ENCODE measurements around the gene PTPRT.

Gene PTPRT

GRCh38 chr20:42259389-42259788 is 930.3 kb downstream of the PTPRT start:
- TF ChIP-seq EGR1 (IDR thresholded peaks at IDR 0.05) (no peak), EP300 (IDR thresholded peaks at IDR 0.05; ENCODE audit: borderline replicate concordance) (no peak), MAX (IDR thresholded peaks at IDR 0.05) (no peak), NFIC (IDR thresholded peaks at IDR 0.05) (no peak), USF1 (IDR thresholded peaks at IDR 0.05) (no peak), YY1 (IDR thresholded peaks at IDR 0.05; ENCODE audit: low read depth) (no peak), ZBTB7A (IDR thresholded peaks at IDR 0.05; ENCODE audit: low read depth) (no peak), TEAD4 (IDR thresholded peaks at IDR 0.05) (no peak), RAD21 (IDR thresholded peaks at IDR 0.05; ENCODE audit: low read depth) (no peak), CEBPB (IDR thresholded peaks at IDR 0.05) (no peak), CREB1 (IDR thresholded peaks at IDR 0.05; ENCODE audit: low read depth) (no peak), REST (IDR thresholded peaks at IDR 0.05; ENCODE audit: low read depth) (no peak), FOXM1 (IDR thresholded peaks at IDR 0.05; ENCODE audit: borderline replicate concordance, low read depth) (no peak)

- TF ChIP-seq CEBPB (IDR thresholded peaks at IDR 0.05) (no peak), TCF12 (IDR thresholded peaks at IDR 0.05; ENCODE audit: low read depth) (no peak), EP300 (IDR thresholded peaks at IDR 0.05; ENCODE audit: borderline replicate concordance) (no peak), FOXM1 (IDR thresholded peaks at IDR 0.05; ENCODE audit: borderline replicate concordance, low read depth) (no peak), NFIC (IDR thresholded peaks at IDR 0.05) (no peak)
Measured at GRCh38 chr20:42258564-42259302, 931.0 kb downstream of the PTPRT start.

- no peak for TF ChIP-seq CEBPB (IDR thresholded peaks at IDR 0.05)
- TF ChIP-seq TEAD4 (IDR thresholded peaks at IDR 0.05) = no peak
- TF ChIP-seq RAD21 (IDR thresholded peaks at IDR 0.05; ENCODE audit: low read depth) = no peak
- no peak for TF ChIP-seq TCF12 (IDR thresholded peaks at IDR 0.05; ENCODE audit: low read depth)
- TF ChIP-seq EP300 (IDR thresholded peaks at IDR 0.05; ENCODE audit: borderline replicate concordance) = no peak
- TF ChIP-seq TAF1 (IDR thresholded peaks at IDR 0.05; ENCODE audit: low read depth) = no peak
- TF ChIP-seq NFIC (IDR thresholded peaks at IDR 0.05) = no peak
- TF ChIP-seq FOXM1 (IDR thresholded peaks at IDR 0.05; ENCODE audit: borderline replicate concordance, low read depth) = no peak
- no peak for TF ChIP-seq CREB1 (IDR thresholded peaks at IDR 0.05; ENCODE audit: low read depth)
- TF ChIP-seq USF1 (IDR thresholded peaks at IDR 0.05) = no peak
- no peak for TF ChIP-seq REST (IDR thresholded peaks at IDR 0.05; ENCODE audit: low read depth)
- no peak for TF ChIP-seq YY1 (IDR thresholded peaks at IDR 0.05; ENCODE audit: low read depth)
Measured at GRCh38 chr20:42255821-42256220, 933.9 kb downstream of the PTPRT start.

GRCh38 chr20:42254673-42255072 is 935.0 kb downstream of the PTPRT start:
- TF ChIP-seq FOXM1 (IDR thresholded peaks at IDR 0.05; ENCODE audit: borderline replicate concordance, low read depth) (no peak), ZBTB7A (IDR thresholded peaks at IDR 0.05; ENCODE audit: low read depth) (no peak), NFIC (IDR thresholded peaks at IDR 0.05) (no peak), MAX (IDR thresholded peaks at IDR 0.05) (no peak), TCF12 (IDR thresholded peaks at IDR 0.05; ENCODE audit: low read depth) (no peak), EGR1 (IDR thresholded peaks at IDR 0.05) (no peak), CREB1 (IDR thresholded peaks at IDR 0.05; ENCODE audit: low read depth) (no peak), REST (IDR thresholded peaks at IDR 0.05; ENCODE audit: low read depth) (no peak), EP300 (IDR thresholded peaks at IDR 0.05; ENCODE audit: borderline replicate concordance) (no peak), USF1 (IDR thresholded peaks at IDR 0.05) (no peak)

All from Ishikawa (cell line).